Brain microvascular endothelial cell (primary cell): ENCODE results near the gene MYEOV.

Source experiments
- DNase-seq: peaks from one replicate; pipeline ENCODE4 v3.0.0-alpha.2; 2020
- H3K27ac ChIP-seq: fragments of 250-450 bp; sonication (Bioruptor Pico); 2 replicates; pipeline ENCODE4 v1.5.1; 2020; ENCODE audit warnings: mild to moderate bottlenecking, moderate library complexity
- H3K27me3 ChIP-seq: fragments of 250-450 bp; sonication (Bioruptor Pico); replicated peaks from 2 replicates; pipeline ENCODE4 v1.5.1; 2020; ENCODE audit warnings: mild to moderate bottlenecking
- H3K36me3 ChIP-seq: fragments of 250-450 bp; sonication (Bioruptor Pico); replicated peaks from 2 replicates; pipeline ENCODE4 v1.5.1; 2020; ENCODE audit warnings: mild to moderate bottlenecking
- H3K4me3 ChIP-seq: 2 replicates; pipeline ENCODE4 v1.5.1; 2011; ENCODE audit warnings: low read depth, mild to moderate bottlenecking, control low read depth, low read length, moderate library complexity
- CTCF ChIP-seq: IDR thresholded peaks from 2 replicates; pipeline ENCODE4 v1.5.1; 2011; ENCODE audit warnings: low read depth, mild to moderate bottlenecking, moderate library complexity, low read length, control low read depth, inconsistent platforms; ENCODE audit errors: missing control alignments
- in situ Hi-C: cut with HindIII; loops from 2 replicates; pipeline ENCODE4 v1.10.0; 2017; ENCODE audit warnings: low sequenced_read_pairs, low pct_ligation_motif_present

MYEOV gene

GRCh38 chr11:69313992-69314391 is 20.0 kb downstream of the MYEOV start:
- no peak for DNase-seq
- Histone ChIP-seq H3K27me3 (no peaks in the 10 kb centered on the region), H3K36me3 (no peaks in the 10 kb centered on the region), H3K4me3 (no peak overlapping the region), H3K27ac (no peak overlapping the region)
- in situ Hi-C loops: no loop called here
- no peak for TF ChIP-seq CTCF

GRCh38 chr11:69314555-69314954 is 20.6 kb downstream of the MYEOV start:
- no peak for DNase-seq
- in situ Hi-C loops: no loop called here
- Histone ChIP-seq H3K36me3 (no peaks in the 10 kb centered on the region), H3K27me3 (no peaks in the 10 kb centered on the region), H3K27ac (no peak overlapping the region), H3K4me3 (no peak overlapping the region)
- no peak for TF ChIP-seq CTCF

GRCh38 chr11:69316956-69317355 is 23.0 kb downstream of the MYEOV start:
- Histone ChIP-seq H3K4me3 (no peak overlapping the region), H3K27me3 (no peaks in the 10 kb centered on the region), H3K36me3 (no peaks in the 10 kb centered on the region), H3K27ac (peak overlapping the region; percentile 4)
- TF ChIP-seq CTCF: no peak
- in situ Hi-C loops: no loop called here
- DNase-seq: no peak

- peak; percentile 11 for DNase-seq
- peak overlapping the region; percentile 4 for H3K27ac ChIP-seq
These were observed 23.6 kb downstream of the MYEOV start for GRCh38 chr11:69317401-69318092.

GRCh38 chr11:69318093-69318420 is 24.1 kb downstream of the MYEOV start:
- TF ChIP-seq CTCF: no peak
- H3K36me3 ChIP-seq: no peaks in the 10 kb centered on the region
- no peaks in the 10 kb centered on the region for H3K27me3 ChIP-seq
- H3K4me3 ChIP-seq: no peak overlapping the region
- no peak overlapping the region for H3K27ac ChIP-seq
- in situ Hi-C loops: no loop called here
- no peak for DNase-seq

More at GRCh38 chr11:69317401-69318092, 23.6 kb downstream of the MYEOV start:
- Histone ChIP-seq H3K27me3 (no peaks in the 10 kb centered on the region), H3K36me3 (no peaks in the 10 kb centered on the region), H3K4me3 (no peak overlapping the region)
- in situ Hi-C loops: no loop called here
- TF ChIP-seq CTCF: no peak
